IPS-NIHi11 (cell line): ENCODE results near the gene ZBED1.
"Not testable (repeated sequence)": the region's sequence is repeated elsewhere in the genome, so short reads cannot be mapped to it uniquely, and the experiment has no call there.

ENCODE experiments used
- DNase-seq: peaks from one replicate; pipeline ENCODE4 v3.0.0; 2012; ENCODE audit warnings: mixed read lengths, low spot score

The ZBED1 gene

DNA sequence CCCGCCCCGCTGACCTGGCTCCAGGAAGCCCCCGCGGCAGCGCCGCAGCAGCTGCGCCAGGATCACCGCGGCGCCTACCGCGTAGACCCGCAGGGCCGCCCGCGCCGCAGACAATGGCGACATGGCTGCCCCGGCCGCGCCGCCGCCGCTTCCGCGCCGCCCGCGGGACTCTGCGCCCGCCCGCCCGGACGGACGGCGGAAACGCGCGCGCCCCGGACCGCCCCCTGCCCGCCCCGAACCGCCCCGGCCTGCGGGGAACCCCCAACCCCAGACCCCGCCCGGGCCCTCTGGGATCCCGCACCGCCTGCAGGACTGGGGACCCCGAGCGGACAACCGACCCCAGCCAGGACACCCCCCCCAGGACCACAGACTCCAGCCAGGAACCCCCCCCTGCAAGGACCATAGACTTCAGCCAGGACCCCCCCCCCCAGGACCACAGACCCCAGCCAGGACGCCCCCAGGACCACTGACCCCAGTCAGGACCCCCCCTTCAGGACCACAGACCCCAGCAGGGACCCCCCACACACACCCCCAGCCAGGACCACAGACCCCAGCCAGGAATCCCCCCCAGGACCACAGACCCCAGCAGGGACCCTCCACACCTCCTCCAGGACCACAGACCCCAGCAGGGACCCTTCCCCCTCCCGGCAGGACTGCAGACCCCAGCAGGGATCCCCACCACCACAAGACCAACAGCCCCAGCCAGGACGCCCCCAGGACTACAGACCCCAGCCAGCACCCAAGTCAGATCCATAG is at the start of gene ZBED1, which contains the start of gene DHRSX:
ZBED1 (minus strand) TSS at position 174 of the 756 bp plus-strand sequence. CDS start 10,257 bp downstream, outside the sequence.
DHRSX (minus strand) TSS at position 174 of the 756 bp plus-strand sequence; CDS start at position 123, 51 bp downstream.
- peak; percentile 81 for DNase-seq

DNA sequence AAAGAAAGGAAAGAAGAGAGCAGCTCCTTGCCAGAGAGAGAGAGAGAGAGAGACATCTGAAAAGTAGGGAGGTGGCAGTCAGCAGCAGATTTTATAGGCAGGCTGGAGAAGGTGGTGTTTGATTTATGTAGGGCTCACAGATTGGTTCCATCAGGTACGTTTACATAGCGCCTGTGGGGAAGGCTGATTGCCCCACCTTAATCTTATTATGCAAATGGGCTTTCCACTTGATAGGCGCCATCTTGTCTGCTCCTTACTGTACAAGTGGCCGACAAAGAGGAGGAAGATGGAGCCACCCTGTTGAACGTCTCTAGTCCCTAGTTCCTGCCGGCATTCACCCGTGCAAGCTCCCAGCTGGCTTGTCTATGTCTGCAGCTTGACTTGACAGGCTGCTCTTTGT is 49.1 kb upstream of the ZBED1 start:
- DNase-seq = no peak

- DNase-seq = no peak
Measured at GRCh38 chrX:2548711-2549423, 48.1 kb upstream of the ZBED1 start.

GRCh38 chrX:2547736-2548135 is 47.0 kb upstream of the ZBED1 start:
- no peak for DNase-seq

DNA sequence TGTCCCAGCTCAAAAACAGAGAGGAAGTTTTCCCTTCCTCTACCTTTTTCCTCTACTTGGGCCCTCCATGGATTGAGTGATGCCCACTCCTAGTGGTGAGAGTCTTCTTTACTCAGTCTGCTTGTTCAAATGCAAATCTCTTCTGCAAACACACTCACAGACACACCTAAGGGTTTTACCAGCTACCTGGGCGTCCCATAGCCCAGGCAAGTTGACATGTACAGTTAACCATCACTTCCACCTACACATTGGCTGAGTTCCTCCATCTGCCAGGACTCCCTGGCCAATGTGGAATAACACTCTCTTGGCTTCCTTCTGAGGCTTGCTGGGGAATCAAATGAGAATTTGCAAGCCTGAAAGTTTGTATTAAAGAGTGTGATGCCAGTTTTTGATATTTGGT is 45.7 kb upstream of the ZBED1 start:
- no peak for DNase-seq

DNA sequence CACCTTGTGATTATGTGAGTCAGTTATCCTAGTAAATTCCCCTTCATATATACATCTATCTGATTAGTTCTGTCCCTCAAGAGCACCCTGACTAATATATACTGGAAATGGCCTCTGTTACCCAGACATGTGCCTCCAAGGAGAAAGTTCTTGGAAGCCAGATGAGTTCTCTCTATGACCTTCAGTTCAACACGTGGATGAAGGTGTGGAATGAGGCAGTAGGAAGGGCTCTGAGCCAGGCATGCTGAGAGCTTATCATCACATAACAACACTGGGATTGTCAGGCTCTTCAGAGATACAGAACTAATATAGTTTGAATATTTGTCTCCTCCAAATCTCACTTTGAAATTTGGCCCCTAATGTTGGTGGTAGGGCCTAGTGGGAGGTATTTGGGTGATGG is 44.4 kb upstream of the ZBED1 start:
- DNase-seq = no peak

DNA sequence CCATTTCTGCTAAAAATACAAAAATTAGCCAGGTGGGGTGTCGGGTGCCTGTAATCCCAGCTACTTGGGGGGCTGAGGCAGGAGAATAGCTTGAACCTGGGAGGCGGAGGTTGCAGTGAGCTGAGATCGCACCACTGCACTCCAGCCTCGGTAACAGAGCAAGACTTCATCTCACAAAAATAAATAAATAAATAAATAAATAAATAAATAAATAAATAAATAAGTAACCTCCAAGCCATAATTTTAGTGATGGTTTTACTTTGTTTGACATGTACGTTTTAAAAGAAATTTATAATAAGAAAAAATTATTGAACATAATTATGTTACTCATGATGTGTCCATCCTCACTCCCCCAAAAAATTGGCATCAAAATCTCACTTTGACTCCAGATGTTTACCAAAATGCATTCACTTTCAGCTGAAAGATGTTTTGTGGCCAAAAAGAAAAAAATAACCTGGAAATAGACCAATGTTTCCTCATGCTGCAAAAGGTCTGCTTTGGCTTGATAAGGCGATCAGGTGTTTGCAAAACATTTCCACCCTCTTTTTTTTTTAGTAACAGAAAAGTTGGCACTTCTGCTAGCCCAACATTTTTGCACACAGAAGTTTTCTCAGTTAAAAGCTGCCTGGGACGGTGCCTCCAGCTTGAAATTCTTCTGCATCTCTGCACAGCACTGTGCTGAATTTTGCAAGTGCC is 42.2 kb upstream of the ZBED1 start:
- no peak for DNase-seq

DNA sequence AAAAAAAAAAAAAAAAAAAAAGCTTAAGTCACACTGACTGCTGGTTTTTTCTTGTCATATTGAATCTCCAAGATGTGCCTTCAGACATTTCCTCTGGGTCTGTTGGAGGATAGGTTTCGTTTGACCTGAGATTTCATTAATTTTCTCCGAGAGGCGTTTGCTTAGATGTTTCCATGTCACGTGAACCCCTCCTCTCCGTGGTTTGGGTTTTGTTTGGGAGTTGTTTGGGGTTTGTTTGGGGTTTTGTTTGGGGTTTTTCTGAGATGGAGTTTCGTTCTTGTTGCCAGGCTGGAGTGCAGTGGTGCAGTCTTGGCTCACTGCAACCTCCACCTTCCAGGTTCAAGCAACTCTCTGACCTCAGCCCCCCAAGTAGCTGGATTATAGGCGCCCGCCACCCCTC is 40.8 kb upstream of the ZBED1 start:
- DNase-seq = no peak

GRCh38 chrX:2540426-2540947 is 39.7 kb upstream of the ZBED1 start:
- DNase-seq = no peak

- DNase-seq = no peak
Measured at GRCh38 chrX:2539586-2539985, 38.8 kb upstream of the ZBED1 start.

- DNase-seq = no peak
Measured at GRCh38 chrX:2538031-2538757, 37.4 kb upstream of the ZBED1 start.

DNA sequence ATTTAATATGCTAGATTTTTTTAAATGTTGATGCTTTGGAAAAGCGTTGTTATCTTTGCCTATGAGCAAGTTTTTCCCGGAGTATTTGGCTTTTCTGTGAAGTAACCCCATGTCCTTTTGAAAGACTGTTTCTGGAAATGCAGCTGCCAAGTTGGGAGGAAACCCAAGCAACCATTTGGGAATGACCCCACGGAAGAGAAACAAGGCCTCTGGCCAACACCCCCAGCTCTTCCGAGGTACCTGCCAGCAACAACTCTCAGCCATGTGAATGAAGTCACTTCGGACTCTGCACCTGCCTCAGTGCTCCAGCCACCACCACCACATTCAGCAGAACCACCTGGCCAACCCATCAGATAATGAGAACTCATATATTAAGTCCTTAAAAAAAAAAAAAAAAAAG is 36.2 kb upstream of the ZBED1 start:
- no peak for DNase-seq

DNA sequence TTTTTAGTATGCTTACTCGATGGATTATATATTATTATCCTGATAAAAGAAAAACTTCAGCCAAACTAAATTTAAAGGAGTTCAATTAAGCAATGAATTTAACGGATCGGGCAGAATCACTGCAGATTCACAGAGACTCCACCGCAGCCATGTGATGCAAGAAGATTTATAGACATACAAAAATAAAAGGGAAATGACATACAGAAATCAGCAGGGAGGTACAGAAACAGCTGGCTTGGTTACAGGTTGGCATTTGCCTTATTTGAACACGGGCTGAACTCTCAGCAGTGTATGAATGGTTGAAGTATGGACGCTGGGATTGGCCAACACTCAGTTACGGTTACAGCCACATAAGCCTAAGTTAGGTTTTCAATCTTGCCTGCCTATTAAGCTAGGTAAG is 35.4 kb upstream of the ZBED1 start:
- DNase-seq = no peak

- not testable (repeated sequence) for DNase-seq
Measured at GRCh38 chrX:2534261-2535021, 33.7 kb upstream of the ZBED1 start.

DNA sequence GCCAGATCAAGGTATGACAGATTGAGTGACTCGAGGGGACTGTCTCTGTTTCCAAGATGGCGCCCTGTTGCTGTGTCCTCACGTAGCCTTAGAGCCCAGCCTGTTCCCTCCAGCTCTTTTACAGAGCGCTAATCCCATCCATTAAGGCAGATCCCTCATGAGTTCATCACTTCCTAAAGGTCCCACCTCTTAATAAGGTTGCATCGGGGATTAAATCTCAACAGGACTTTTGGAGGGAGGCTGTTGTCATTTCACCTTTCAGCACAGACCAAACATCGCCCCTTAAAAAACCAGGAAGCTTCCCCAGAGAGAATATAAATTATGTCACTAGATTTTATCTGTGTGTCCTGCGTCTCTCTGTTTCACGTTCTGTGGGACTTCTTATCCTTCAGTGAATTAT is 32.6 kb upstream of the ZBED1 start:
- DNase-seq = no peak

GRCh38 chrX:2526390-2526789 is 25.6 kb upstream of the ZBED1 start:
- no peak for DNase-seq

DNA sequence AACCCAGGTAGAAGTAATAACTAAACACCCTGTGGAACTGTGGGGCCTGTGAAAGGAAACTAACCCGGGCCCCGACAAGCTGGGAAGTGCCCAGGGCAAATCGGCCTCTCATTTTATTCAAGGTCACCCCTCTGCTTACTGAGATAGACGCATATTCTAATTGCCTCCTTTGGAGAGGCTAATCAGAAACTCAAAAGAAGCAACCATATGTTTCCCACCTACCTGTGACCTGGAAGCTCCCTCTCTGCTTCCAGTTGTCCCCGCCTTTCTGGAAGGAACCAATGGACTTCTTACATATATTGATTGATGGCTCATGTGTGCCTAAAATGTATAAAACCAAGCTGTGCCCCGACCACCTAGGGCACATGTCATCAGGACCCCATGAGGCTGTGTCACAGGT is 23.1 kb upstream of the ZBED1 start:
- peak; percentile 33 for DNase-seq

DNA sequence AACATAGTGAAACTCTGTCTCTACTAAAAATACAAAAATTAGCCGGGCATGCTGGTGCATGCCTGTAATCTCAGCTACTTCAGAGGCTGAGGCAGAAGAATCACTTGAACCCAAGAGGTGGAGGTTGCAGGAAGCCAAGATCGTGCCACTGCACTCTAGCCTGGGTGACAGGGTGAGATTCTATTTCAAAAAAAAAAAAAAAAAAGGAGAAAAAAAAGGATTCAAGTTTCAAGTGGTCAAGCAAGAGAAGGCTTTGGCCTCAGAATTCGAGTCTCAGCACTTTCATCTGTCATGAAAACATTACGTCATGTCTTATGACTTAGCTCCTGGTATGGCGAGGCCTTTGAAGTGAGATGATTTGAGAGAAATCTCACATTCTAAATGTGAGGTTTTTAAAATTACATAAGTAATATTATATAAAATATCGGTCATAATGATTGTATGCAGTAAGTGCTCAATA is 21.2 kb upstream of the ZBED1 start:
- no peak for DNase-seq

GRCh38 chrX:2521092-2521926 is 20.5 kb upstream of the ZBED1 start:
- no peak for DNase-seq

- no peak for DNase-seq
Measured at GRCh38 chrX:2520539-2520938, 19.8 kb upstream of the ZBED1 start.
